ENCODE data around the gene MGLL.

Gene MGLL

GRCh38 chr3:127723011-127723567 lies 99.2 kb downstream of the MGLL start:
- no peak for DNase-seq (ENCODE audit: low read depth in 2 of 2)

- DNase-seq (ENCODE audit: low read depth in 2 of 2): no peak
Observed at GRCh38 chr3:127722091-127722784, 100.1 kb downstream of the MGLL start.

- no peak for DNase-seq (ENCODE audit: low read depth in 2 of 2)
Observed at GRCh38 chr3:127720985-127721935, 101.1 kb downstream of the MGLL start.

GRCh38 chr3:127720161-127720823 lies 102.0 kb downstream of the MGLL start:
- DNase-seq (ENCODE audit: low read depth in 2 of 2): no peak

GRCh38 chr3:127719369-127719768 lies 102.9 kb downstream of the MGLL start:
- DNase-seq (ENCODE audit: low read depth in 2 of 2): no peak

GRCh38 chr3:127718916-127719290 lies 103.4 kb downstream of the MGLL start:
- no peak for DNase-seq (ENCODE audit: low read depth in 2 of 2)

GRCh38 chr3:127718245-127718915 lies 103.9 kb downstream of the MGLL start:
- no peak for DNase-seq (ENCODE audit: low read depth in 2 of 2)

GRCh38 chr3:127717357-127718244 lies 104.7 kb downstream of the MGLL start:
- no peak for DNase-seq (ENCODE audit: low read depth in 2 of 2)

- DNase-seq (ENCODE audit: low read depth in 2 of 2): no peak
Observed at GRCh38 chr3:127716384-127716783, 105.9 kb downstream of the MGLL start.

GRCh38 chr3:127715532-127715931 lies 106.8 kb downstream of the MGLL start:
- DNase-seq (ENCODE audit: low read depth in 2 of 2): no peak

- DNase-seq (ENCODE audit: low read depth in 2 of 2): no peak
Observed at GRCh38 chr3:127714866-127715265, 107.4 kb downstream of the MGLL start.

GRCh38 chr3:127714125-127714571 lies 108.2 kb downstream of the MGLL start:
- DNase-seq (ENCODE audit: low read depth in 2 of 2): no peak

- no peak for DNase-seq (ENCODE audit: low read depth in 2 of 2)
Observed at GRCh38 chr3:127712881-127713771, 109.2 kb downstream of the MGLL start.

GRCh38 chr3:127712461-127712860 lies 109.9 kb downstream of the MGLL start:
- no peak for DNase-seq (ENCODE audit: low read depth in 2 of 2)

- DNase-seq (ENCODE audit: low read depth in 2 of 2): no peak
Observed at GRCh38 chr3:127711896-127712295, 110.4 kb downstream of the MGLL start.

GRCh38 chr3:127711021-127711695 lies 111.2 kb downstream of the MGLL start:
- no peak for DNase-seq (ENCODE audit: low read depth in 2 of 2)

- DNase-seq (ENCODE audit: low read depth in 2 of 2): no peak
Observed at GRCh38 chr3:127710155-127710941, 112.0 kb downstream of the MGLL start.
